Stimulated activated CD4-positive, alpha-beta T cell treated with anti-CD3 and anti-CD28 coated beads, TNF-alpha, amount 100 ng/mL, for 4 hours (primary cell): ENCODE results near the gene FBXL3.
A peak's percentile ranks its signal among the peaks of the same experiment; 100 is the strongest.
"Not testable (repeated sequence)": the region's sequence is repeated elsewhere in the genome, so short reads cannot be mapped to it uniquely, and the experiment has no call there.

Experiments
- DNase-seq, 3 experiments: peaks; one replicate each; pipeline ENCODE4 v3.0.0-alpha.2; 2020; ENCODE audit warnings: low read depth in 3 of 3

FBXL3 gene

DNA sequence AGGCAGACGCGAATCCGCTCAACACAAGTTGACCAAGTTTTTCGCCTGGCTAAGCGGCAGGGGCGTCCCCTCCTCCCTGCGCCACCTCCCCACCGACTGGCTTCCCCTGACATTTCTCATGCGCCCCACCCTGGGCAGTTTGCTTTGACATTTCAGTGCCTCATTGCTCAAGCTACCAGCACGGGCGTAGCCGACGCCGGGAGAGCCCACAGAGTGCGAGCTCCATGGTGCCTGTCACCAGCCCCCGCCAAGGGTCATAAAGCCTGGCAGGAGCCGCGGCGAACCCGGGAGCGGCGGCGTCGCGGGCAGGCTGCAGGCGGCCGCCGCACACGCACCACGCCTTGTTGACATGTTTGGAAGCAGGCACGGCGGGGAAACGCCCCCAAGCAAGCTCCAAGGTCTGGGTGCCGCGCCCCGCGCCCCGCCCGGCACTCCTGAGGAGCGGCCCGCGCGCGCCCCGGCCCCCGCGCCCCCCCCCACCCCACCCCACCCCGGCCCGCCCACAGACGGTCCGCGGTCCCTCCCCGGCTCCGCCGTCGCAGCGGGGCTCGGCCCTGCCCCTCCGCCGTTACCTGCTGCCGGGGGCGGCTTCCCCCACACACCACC, 601 bp downstream of the FBXL3 start:
- DNase-seq, result peak; percentile 54 to 59 (median 54)

DNA sequence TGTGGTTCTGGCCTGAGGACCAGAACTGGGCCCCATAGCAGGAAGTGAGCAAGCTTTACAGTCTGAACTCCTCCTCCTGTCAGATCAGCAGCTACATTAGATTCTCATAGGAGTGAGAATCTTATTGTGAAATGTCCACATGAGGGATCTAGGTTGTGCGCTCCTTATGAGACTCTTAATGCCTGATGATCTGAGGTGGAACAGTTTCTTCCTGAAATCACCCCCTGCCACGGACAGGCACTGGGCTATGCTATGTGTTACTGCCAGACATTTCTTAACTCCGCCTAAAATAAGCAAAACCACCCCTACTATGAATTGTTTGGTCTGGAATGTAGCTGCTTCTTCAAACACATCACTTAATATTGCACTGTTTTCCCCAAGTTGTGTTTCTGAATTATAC, 4.6 kb downstream of the FBXL3 start:
- no peak for DNase-seq

DNA sequence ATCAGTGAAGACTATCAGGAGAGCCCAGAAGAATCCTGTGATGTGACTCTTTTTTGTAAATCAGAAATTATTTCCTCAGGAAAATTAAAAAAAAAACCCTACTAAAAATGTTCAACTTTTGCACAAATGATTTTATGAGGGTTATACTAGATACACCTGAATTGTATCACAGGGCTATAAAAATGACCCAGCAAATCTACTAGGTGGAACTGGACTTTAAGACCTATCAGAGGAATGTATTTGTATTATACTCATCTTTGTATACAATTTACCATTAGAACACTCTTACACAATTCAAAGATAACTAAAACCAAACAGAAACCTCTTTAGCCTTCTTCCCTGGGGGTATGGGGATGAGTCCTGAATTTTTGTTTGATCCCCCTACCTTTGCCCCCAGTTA, 7.2 kb downstream of the FBXL3 start:
- DNase-seq, result no peak

DNA sequence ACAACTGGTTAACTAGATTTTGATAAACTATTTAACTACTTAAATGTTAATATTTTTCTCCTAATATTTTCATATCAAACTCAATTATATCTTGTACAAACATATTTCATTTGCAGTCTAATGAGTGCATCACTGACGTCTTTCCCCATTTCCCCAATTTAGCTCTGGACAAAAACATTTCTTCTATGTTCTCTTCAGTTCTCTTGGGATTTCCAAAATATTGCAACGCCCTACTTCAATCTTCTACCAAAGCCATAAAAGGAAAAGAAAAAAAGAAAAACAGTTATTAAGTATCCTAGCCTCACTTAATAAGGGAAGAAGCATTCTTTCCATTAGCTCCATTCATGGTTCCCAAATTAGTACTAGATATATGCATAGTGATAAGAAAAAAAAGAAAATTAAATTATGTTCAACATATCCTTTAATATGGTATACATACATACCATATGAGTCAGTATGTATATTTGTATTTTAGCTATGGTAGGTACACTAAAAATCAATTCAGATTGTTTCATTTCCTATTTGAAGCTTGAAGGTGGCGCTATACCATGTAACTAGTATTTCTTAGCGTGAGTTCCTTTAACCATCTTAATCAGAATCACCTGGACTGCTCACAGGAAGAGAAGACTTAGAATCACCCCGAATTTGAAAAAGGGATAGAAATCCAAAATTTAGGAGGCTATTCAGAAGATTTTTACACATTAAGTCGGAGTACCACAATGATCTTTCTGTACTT, 9.9 kb downstream of the FBXL3 start:
- DNase-seq, result no peak

DNA sequence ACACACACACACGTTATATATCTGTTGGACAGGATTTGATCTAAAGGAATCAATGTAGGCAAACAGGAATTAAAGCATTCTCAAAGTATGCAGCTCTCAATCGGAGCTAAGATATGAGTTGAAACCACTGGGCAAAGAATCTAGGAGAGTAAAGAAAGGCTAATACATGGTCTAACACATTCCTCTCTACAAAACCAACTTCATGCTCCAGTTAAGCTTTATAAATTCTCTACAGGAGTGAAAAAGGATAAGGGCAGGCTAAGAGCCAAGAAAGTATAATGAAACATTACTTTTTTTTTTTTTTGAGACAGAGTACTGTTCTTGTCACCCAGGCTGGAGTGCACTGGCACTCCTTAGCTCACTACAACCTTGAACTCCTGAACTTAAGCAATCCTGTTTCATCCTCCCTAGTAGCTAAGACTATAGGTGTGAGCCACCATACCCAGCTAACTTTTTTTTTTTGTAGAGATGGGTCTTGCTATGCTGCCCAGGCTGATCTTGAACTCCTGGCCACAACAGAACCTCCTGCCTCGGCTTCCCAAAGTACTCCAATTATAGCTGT, 10.6 kb downstream of the FBXL3 start:
- no peak for DNase-seq

DNA sequence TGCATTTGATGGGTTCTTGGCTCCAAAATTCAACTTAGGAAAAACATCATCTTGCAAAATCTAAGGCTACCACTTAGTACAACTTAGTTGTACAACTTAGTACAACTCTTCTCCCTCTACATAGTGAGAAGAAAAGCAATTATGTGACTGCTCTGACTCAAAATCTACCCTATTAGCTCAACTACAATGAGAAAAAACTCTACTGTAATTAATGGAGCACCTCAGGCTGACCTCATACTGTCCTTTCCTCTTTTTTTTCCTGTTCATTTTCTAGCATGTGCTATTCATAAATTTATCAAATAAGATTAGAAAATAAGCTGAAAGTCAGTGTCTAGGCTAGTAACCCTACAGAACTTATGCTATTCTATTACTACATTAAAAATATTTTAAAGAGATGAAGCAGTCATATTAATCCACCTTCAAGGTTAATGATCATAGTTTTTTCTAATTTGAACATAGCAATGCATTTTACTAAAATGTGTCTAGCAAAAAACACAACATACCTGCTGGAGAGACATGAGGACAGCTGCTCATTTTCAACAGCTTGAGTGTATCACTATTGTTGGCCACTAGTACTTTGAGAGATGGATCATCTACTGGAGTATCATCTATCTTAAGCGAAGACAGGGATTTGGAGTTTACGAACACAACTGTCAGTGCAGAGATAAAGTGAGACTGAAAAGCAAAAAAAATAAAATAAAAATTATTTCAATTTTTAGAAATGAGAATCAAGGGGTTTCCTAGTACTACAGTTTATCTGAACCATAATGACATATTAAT, 11.9 kb downstream of the FBXL3 start:
- no peak for DNase-seq

DNA sequence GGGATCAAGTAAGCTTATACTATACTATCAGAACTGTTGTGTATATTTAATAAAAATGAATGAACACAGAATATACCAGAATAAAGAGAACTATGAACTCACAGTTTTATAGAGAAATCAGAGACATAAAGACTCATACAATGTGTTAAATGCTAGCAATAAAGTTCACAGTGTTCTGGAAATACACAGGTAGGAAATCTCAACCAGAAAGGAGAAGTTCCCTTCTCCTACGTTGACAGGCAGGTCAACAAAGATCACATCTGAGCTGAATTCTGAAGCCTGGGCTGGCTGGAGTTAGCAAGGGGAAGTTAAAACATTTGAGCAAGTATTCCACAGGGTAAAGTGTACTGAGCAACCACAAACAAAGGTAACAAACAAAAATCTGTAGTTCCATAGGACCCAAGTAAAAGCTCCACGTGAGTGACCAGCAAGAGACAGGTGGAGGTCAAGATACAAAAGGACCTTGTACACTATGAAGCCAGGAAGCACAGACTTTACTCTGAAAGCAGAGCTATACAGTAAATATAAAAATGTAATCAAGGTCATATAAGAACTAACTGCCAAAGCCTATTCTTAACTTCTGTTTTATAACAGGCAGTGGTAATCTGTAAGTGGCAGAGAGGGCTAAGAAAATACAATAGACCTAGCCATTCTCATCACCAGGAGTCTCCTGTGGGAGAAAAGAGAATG, 13.0 kb downstream of the FBXL3 start:
- DNase-seq, result no peak

DNA sequence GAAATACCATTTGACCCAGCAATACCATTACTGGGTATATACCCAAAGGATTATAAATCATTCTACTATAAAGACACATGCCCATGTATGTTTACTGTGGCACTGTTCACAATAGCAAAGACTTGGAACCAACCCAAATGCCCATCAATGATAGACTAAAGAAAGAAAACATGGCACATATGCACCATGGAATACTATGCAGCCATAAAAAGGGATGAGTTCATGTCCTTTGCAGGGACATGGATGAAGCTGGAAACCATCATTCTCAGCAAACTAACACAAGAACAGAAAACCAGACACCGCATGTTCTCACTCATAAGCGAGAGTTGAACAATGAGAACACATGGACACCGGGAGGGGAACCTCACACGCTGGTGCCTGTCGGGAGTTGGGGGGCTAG, 17.2 kb downstream of the FBXL3 start:
- not testable (repeated sequence) for DNase-seq

DNA sequence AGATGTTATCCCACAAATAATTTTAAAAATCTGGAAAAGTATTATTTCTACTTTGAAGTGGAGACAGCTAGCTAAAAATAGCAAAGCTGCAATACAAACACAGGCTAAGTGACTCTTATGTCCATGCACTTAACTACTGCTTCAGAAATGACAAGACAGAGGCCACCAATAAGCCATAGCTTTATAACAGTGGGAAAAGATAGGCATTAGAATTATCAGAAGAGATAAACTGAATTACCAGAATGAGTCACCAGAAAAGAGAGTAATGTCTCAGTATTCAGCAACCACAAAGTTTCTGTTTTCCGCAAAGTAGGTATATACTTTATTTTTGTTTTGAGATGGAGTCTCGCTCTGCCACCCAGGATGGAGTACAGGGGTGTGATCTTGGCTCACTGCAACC, 17.9 kb downstream of the FBXL3 start:
- no peak for DNase-seq

DNA sequence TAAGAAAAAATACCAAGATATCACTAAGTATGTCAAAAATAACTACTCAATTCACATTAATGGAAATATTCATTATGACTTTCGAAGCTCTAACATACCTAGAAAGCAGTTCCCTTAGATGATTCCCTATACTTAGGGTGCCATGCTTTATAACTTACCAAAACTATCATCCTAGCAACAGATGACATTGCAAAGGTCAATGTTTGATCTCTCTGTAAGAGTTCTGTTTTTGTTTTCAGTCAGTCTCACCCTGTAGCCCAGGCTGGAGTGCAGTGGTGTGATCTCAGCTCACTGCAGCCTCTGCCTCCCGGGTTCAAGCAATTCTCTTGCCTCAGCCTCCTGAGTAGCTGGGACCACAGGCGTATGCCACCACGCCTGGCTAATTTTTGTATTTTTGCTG, 18.6 kb downstream of the FBXL3 start:
- not testable (repeated sequence) for DNase-seq

DNA sequence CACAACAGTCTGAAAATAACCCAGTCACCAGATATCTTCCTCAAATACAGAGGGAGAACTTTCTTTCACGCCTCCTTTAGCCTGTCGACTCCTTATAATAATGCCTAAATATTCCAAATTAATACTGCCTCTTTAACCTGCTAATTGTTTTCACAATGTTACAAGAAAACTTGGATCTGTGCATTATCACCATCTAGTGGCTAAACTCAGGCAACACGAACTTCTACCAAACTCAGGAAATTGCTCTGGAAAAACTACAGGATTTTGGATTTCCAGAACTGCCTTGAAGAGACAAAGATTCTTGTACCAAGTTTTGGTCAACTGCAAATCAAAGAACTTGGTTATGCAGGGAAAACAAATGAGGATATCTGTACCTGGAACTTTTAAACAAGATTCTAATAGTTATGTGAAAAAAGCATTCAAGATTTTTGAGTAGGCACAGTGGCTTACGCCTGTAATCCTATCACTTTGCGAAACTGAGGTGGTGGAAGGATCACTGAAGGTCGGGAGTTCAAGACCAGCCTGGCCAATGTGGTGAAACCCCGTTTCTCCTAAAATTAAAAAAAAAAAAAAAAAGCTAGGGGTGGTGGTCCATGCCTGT, 24.3 kb downstream of the FBXL3 start:
- no peak for DNase-seq

DNA sequence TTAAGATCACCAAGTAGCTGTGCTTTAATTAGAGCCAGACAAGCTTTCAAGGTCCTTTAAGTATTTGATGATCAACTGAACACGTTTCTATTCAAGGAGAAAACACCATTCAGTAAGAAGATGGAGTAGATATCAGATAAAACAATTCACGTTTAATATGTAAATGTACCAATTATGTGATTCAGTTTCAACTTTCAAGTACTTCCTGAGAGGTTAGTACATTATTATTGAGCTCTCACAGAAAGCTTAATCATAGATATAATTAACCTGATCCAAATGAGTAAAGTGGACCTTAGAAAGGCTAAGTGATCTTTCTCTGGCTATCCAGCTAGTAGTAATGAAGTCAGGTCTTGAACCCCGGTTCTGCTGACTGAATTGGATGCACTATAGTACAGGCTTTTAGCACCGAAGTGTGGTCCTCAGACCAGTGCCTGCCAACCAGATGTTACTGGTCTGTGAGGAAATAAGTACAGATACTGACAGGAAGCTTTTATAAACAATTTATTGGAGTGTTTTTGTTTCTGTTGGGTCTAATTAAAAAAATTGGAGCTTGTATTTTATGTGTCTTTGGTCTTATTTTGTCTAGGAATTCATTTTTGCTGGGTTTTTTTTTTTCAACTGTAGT, 24.9 kb downstream of the FBXL3 start:
- no peak for DNase-seq

DNA sequence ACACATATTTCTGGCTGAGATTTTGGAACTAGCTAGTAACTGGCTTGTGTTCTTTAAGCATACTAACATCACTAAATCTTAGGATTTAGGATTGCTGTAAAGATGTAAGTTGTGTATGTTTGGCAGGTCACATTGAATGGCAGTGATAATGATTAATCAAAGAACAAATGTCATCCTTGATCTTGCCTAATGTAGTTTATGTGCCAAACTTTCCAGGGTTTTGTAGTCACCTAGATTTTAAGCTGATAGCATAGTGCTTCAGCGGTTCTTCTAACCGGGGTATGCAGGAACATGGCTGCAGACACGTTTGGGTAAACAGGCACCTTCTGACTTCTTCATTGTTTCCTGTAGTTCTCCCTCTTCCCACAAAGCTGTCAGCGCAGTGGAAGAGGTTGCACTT, 25.4 kb downstream of the FBXL3 start:
- DNase-seq, result no peak

DNA sequence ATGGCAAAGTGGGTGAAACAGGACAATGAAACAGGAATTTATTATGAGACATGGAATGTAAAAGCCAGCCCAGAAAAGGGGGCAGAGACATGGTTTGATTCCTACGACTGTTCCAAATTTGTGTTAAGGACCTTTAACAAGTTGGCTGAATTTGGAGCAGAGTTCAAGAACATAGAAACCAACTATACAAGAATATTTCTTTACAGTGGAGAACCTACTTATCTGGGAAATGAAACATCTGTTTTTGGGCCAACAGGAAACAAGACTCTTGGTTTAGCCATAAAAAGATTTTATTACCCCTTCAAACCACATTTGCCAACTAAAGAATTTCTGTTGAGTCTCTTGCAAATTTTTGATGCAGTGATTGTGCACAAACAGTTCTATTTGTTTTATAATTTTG, 26.5 kb downstream of the FBXL3 start:
- no peak for DNase-seq

DNA sequence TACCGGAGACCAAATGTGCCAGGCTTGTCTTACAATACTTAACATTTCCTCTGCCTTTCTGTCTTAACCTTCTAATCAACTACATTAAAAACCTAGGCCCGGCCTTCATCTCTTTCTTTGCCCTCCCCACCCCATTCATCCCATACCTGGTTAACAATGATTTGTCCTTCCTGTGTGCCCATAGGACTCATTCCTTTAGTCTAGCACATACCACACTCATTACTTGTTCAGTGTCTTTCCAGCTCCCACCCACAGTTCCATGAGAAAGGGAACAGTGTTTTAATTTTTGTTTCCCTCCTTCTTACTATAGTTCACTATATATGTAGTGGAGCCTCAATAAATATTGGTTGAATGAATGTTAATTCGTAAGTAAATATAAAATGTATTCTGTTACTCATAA, 32.7 kb downstream of the FBXL3 start:
- DNase-seq, result no peak

DNA sequence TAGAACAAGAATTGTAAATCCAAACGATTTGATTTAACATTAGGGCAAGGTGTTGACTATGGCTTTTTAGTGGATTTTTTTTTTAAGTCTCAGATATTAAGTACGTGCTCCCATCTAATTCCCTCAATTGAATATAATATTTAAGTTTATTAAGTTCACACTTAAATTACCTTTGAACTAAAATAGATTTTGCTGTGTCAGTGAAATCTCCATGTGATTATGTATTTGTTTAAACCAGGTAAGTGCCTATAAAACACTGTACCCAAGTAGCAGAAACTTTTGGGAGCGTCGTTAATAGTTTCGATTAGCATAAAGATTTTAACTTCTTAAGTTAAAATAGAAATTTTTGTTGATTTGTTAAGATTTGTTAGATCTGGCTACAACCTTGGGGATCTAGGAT, 33.5 kb downstream of the FBXL3 start:
- no peak for DNase-seq

DNA sequence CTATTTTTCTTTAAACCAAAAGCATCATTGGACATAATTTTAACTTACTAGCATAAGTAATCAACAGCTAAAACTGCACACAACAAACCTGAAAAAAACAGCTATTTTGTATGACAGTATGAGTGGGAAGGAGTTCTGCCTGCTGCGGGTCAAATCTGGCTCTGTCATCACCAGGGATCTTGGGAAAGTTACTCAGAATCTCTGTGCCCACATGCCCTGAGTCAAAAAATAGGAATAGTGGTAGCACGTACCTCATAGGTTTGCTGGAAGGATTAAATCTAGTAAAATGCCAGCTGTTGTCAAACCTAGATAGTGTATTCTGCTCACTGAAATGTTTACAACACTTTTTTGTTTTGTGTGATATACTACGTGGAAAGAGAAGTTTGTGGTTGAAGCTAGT, 33.9 kb downstream of the FBXL3 start:
- no peak for DNase-seq

DNA sequence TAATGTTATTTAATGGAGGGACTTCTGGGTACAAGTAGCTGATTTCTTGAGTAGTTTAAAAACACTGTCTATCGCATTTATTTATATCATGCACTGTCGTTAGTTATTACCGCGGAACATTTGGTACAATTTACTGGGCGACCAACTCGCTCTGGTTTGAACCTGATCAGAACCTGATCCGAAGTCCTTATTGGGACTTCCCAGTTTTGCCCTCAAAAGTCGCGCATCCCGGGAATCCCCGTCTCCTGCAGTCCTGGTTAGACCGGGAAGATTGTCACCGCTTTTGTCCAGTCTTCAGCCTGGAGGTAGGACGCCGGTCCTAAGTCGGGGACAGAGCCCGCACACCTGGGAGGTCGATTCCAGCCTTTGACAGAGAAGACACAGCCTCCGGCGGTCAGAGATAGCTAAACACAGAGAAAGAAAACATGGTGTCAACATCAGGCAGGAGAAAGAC, 34.4 kb downstream of the FBXL3 start:
- DNase-seq, result no peak

DNA sequence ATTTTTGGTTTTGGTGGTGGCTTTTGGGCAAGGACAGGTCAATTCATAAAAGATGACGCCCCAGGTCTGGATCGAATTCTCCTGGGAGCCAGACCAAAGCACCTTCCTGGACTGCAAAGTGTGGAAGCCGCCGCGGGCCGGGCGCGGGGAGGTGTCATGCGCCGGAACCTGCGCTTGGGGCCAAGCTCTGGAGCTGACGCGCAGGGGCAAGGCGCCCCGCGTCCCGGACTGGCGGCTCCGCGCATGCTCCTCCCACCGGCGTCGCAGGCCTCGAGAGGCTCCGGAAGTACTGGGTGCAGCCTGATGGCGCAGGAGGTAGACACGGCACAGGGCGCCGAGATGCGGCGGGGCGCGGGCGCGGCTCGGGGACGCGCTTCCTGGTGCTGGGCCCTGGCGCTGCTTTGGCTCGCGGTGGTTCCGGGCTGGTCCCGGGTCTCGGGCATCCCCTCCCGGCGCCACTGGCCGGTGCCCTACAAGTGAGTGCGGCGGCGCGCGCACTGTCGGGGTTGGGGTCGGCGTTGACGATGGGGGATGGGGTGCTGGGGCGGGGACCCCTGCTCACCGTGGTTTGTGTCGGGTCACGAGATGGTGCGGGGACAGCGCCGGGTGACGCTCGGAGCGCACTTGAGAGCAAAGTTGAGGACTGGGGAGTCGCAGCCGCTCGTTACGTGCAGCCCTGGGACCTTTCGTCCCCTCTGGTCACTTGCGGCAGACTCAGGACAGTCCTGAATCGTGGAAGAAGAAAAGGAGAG, 35.0 kb downstream of the FBXL3 start, which contains the start of gene CLN5:
Gene CLN5, plus strand, starts transcription at position 286 of the 752 bp plus-strand sequence. Its CDS starts 18 bp downstream, at position 304.
- DNase-seq, result peak; percentile 80 to 91 (median 89)

DNA sequence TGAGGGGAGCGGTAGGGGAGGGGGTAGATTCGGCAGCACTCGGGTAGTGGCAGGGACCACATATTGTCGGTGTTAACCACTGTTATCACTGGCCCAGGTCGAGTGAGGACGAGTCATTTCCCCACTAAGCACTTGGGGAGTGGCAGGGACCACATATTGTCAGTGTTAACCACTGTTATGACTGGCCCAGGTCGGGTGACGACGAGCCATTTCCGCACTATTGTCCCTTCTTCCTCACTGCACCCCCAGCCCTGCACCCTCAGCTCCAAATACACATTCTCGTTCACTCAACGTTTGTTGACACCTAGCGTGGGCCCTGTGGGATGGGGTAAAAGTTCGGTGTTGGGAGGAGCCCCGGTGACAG, 35.5 kb downstream of the FBXL3 start:
- peak in 2 of 3 experiments; percentile 27 to 38 for DNase-seq
